ENCODE results near the gene ARF3.
A peak's percentile ranks its signal among the peaks of the same experiment; 100 is the strongest.

ARF3 gene

DNA sequence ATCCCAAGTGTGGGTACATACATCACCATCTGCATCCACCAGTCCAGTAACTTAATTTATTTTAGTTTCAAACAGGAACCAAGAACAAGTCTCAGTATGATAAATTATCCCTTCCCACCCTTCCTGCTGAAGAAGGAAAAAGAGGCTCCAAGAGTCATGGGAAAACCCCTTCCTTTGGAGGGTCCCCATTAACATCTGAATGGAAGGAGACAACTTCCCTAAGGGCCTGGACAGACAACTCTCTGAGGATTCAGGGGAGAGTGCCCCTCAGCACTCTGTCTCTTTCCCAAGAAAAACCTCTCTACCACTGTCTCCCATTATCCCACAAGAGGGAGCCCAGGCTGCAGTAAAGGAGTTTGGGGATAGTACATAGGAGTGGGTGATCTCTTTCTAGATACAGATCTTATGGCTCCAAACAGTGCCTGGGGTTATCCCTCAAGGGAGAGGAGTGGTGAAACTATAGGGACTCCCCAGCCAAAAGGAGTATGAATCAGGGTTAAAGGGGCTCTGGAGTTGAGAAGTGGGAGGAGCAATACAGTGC, 8.1 kb upstream of the ARF3 start:
- DNase-seq, result peak; percentile 45

DNA sequence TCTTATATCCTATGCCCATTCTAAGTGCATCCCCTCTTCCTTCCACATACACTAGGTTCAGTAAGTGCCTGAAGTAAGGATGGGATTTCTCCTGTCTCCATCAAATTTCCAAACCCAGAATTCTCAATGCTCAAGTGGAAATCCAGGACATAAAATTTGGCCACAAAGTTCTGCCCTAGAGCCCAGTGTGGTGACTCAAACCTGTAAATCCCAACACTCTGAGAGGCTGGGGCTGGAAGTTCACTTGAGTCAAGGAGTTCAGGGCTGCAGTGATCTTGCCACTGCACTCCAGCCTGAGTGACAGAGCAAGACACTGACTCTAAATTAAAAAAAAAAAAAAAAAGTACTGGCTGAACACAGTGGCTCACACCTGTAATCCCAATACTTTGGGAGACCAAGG, 4.5 kb upstream of the ARF3 start:
- no peak for DNase-seq

DNA sequence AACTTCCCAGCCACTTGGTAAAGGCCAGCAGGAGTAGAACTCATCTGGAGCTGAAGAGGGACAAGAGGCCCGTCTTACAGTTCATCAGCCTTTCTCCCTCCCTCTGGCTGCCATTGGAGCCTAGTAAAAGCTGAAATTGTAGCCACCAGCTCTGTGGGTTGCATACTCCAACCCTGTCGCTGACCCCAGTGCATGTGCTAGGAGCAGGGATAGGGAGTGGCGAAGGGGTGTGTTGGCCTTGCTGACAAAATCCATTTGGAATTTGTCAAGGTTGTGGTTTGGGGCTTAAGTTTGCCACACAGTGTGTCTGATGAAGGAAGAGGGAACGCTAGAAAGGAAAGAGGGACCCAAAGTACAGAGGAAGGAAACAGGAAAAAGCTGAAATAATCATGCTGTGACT, 4.0 kb upstream of the ARF3 start:
- DNase-seq, result no peak

GRCh38 chr12:48960834-48961233, 3.5 kb upstream of the ARF3 start:
- no peak for DNase-seq

GRCh38 chr12:48958049-48958388, 732 bp upstream of the ARF3 start:
- no peak for DNase-seq

GRCh38 chr12:48956279-48957140, 777 bp downstream of the ARF3 start:
- DNase-seq, result peak; percentile 96

- no peak for DNase-seq
Measured at GRCh38 chr12:48954841-48955501, 2.3 kb downstream of the ARF3 start.

- DNase-seq, result no peak
Measured at GRCh38 chr12:48954061-48954460, 3.2 kb downstream of the ARF3 start.

DNA sequence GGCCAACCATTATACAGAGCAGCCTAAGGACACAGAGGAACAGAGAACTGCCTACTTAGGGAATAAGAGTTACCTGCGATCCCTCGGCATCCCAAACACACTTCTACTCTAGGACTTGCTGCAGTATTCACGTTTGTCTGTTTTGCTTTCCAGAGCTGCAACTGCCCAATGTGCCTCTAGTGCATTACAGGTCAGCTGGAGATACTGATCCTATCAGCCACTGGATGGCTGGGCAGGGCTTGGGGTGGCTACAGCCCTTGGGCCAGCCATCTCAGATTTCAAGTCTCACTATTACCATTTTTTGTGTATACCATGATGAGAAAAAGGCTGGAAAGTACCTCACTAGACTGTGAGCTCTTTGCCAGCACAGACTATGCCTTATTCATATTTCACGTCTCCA, 4.6 kb downstream of the ARF3 start:
- no peak for DNase-seq

GRCh38 chr12:48947727-48948126, 9.6 kb downstream of the ARF3 start:
- no peak for DNase-seq

DNA sequence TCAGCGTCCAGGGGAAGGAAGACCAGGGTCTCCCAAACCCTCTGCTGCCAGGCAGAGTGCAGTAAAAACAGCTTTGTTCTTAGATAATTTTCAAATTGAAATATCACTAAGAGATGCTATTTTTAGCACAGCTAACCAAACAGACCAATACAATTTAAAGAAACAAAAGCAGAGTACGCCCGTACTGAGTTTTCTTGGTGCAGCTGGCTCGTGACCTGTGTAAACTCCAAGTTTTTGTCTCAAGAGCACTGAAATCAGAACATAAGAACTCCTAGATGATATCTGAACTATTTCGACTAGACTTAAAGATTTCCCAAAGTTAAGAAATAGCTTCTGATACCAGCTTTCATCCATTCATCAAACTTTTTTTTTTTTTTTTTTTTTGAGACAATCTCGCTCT, 10.3 kb downstream of the ARF3 start:
- no peak for DNase-seq

- DNase-seq, result no peak
Measured at GRCh38 chr12:48946205-48946604, 11.1 kb downstream of the ARF3 start.

- no peak for DNase-seq
Measured at GRCh38 chr12:48943221-48943620, 14.1 kb downstream of the ARF3 start.

DNA sequence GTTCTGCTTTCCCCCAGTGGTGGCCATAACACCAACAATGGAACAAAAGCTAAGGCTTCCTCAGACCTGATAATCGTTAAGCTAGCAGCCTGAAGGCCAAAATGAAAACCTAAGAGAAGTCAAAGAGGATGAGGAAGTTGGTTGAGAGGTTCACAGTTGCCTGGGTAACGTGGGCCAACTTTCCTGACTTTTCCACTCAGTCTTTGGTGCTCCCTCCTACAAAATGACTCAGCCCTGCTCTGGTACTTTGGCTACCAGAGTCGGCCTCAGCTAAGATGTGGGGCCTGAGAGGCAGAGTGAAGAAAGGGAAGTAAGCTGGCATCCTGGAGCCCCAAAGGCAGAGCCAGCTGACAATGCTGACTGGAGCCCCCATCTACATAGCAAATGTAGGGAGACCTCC, 17.1 kb downstream of the ARF3 start:
- no peak for DNase-seq

- no peak for DNase-seq
Measured at GRCh38 chr12:48938805-48939204, 18.5 kb downstream of the ARF3 start.

- no peak for DNase-seq
Measured at GRCh38 chr12:48937170-48937569, 20.1 kb downstream of the ARF3 start.

GRCh38 chr12:48936379-48936979, 20.8 kb downstream of the ARF3 start:
- peak; percentile 72 for DNase-seq

- DNase-seq, result no peak
Measured at GRCh38 chr12:48934312-48934706, 23.0 kb downstream of the ARF3 start.

DNA sequence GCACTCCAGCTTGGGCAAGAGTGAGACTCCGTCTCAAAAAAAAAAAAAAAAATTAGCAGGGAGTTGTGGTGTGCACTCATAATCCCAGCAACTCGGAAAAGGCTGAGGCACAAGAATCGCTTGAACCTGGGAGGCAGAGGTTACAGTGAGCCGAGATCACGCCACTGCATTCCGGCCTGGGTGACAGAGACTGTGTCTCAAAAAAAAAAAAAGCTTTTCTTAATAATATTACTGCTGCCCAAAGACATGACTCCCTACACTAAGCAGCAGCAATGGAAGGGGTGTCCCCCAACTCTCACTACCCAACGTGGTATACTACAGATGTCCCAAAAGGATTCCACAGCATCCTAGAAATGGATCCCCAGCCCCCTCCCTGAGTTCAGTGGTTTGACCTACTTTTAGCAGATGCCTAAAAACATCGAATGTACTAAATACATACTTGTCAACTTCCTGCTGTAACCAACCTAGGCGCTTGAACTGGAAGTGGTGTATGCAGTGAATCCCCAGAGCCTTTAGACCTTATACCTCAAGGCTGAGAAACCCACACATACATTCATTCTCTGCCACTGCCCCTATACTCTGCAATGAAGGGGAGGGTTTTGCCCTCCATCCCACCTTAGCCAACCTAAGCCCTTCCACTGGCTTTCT, 23.5 kb downstream of the ARF3 start:
- DNase-seq, result no peak

DNA sequence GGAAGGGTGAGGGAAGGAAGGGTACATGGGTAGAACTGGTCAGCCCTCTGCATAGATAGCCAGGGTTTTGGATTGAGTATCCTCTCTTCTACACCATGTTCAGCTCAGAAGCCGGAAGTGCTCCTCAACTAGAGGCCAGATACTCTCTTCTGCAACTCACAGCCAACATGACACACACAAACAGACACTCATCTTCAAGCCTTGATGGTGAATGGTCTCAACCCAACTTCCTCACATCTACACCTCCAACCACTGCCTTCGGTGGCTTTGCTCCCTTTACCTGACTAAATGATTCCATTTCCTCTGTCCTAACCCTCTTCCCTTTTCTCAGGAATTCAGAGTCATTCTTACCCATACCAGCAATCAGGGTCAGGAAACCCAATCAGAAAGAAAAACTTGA, 24.4 kb downstream of the ARF3 start:
- DNase-seq, result no peak

- DNase-seq, result no peak
Measured at GRCh38 chr12:48930475-48930874, 26.8 kb downstream of the ARF3 start.

GRCh38 chr12:48929551-48929950, 27.7 kb downstream of the ARF3 start:
- no peak for DNase-seq

DNA sequence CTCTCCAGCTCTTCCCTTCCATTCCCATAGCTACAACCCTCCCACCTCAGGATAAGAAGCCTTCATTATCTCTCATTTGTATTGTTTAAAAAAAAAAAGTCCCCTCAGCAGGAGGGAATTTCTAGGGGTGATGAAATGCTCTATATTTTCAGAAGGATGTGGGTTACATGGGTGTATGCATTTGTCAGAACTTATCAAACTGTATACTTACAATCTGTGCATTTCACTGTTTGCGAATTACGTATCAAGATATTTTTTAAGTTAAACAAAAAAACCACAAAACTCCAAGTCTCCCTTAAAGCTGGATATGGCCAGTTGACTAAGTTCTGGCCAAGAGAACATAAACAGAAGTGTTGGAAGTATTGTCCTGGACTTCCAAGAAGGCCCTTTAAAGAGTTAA, 30.0 kb downstream of the ARF3 start:
- no peak for DNase-seq

All from fibroblast of skin of scalp (primary cell).